Peyer's patch (tissue), 4 donors: ENCODE data around the gene PTPRM.

Experiments
- POLR2A ChIP-seq, 2 donors: fragments of 450-650 bp; IDR thresholded peaks; one replicate each; pipeline ENCODE4 v1.5.1; 2017; ENCODE audit warnings: antibody characterized with exemption in 2 of 2, mild to moderate bottlenecking in 2 of 2, moderate library complexity in 2 of 2
- TF ChIP-seq, protein P1 (sequence below), 6 experiments: fragments of 450-650 bp in 4 of 6; fragments of 200-600 bp in 2 of 6; sonication (generic) in 1 of 6; IDR thresholded peaks; one replicate each; pipeline ENCODE4 v1.5.1; 2017 to 2019; ENCODE audit warnings: antibody characterized with exemption in 6 of 6, mild to moderate bottlenecking in 3 of 6, moderate library complexity in 1 of 6

DNA sequence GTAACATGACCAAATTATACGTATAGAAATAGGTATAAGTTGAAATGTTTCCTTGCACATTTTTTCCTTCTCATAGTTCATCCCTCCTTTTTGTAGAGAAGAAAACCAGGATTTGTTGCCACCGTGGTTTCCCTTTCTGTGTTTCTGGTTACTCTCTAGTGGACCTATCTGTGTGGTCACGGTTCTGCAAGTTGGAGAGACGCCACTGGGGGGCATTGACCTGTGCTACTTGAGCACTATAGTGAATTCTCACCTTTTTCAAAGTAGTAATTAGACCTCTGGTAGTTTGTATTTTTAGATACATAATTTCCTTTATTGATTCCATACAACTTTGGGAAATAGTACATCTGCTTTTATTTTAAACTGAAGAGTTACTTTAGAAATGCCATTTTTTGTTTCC lies 444.8 kb downstream of the PTPRM start:
- TF ChIP-seq, protein P1, sequence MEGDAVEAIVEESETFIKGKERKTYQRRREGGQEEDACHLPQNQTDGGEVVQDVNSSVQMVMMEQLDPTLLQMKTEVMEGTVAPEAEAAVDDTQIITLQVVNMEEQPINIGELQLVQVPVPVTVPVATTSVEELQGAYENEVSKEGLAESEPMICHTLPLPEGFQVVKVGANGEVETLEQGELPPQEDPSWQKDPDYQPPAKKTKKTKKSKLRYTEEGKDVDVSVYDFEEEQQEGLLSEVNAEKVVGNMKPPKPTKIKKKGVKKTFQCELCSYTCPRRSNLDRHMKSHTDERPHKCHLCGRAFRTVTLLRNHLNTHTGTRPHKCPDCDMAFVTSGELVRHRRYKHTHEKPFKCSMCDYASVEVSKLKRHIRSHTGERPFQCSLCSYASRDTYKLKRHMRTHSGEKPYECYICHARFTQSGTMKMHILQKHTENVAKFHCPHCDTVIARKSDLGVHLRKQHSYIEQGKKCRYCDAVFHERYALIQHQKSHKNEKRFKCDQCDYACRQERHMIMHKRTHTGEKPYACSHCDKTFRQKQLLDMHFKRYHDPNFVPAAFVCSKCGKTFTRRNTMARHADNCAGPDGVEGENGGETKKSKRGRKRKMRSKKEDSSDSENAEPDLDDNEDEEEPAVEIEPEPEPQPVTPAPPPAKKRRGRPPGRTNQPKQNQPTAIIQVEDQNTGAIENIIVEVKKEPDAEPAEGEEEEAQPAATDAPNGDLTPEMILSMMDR (IDR thresholded peaks at IDR 0.05): no peak
- TF ChIP-seq POLR2A (IDR thresholded peaks at IDR 0.05): no peak
